Left ventricle myocardium superior (tissue), 1 donor: ENCODE data around the gene PCF11. TPM values are rescaled to one million over a fixed set of nuclear protein-coding genes. Genes with fewer than 3 reads are reported as not detected.

Experiments used
- ATAC-seq: fragments of 200-7000 bp; cut with Tn5 transposase; one replicate; pipeline ENCODE4 v1.9.1; 2020; ENCODE audit warnings: mild to moderate bottlenecking, moderate library complexity
- DNase-seq: peaks from one replicate; pipeline ENCODE4 v3.0.0-alpha.2; 2020
- intact Hi-C: fragments of 100-400 bp; cut with micrococcal nuclease; formaldehyde crosslinking; loops from one replicate; pipeline ENCODE4 v1.11.0; 2022
- total RNA-seq: library from RNA; stranded (reverse); fragmentation: NEBNext Ultra II Directional; extraction: Animal tissue kit (Norgen Biotek cat#: 25700); gene quantifications from one replicate; pipeline ENCODE4 v1.2.1, GENCODE V29; 2021
- donor health status: DM: no; HTN: yes; CAD: no; lungs with severe emphysema.

The PCF11 gene
- total RNA-seq, 1 donor from 2014 or later = 27.7 TPM

GRCh38 chr11:83222499-83222898 is 65.6 kb downstream of the PCF11 start:
- intact Hi-C loops = no loop called here
- ATAC-seq (no peak), DNase-seq (no peak)

- DNase-seq (no peak), ATAC-seq (no peak)
- intact Hi-C loops = no loop called here
Observed at GRCh38 chr11:83223457-83223856, 66.5 kb downstream of the PCF11 start.

DNA sequence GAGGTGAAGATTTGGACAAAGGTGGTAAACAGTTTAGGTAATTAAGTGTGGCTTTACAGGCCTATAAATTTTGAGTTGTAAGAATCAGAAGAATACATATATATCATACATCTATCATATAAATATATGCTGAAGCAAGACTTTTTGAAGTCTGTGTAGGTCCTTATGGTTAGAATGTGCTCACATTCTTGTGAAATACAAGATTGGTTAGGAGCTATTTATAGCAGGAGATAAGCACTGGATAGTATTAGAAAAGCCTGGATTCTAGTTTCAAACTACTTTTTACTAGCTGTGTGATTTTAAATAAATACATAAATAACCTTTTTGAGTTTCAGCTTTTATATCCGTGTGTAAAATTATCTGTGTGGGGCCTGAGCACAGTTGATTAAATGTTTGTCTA is 78.9 kb downstream of the PCF11 start:
- DNase-seq (no peak), ATAC-seq (no peak)
- intact Hi-C loops = no loop called here

Other genes with a start within 250 kb of the PCF11 start
- gene RAB30, start 85.2 kb upstream of the PCF11 start, total RNA-seq = 31.3 TPM
- gene ANKRD42, start 36.6 kb downstream of the PCF11 start, total RNA-seq = 4.3 TPM
- gene CCDC90B, start 129.2 kb downstream of the PCF11 start, total RNA-seq = 21.0 TPM